Measurements from ENCODE around the gene PRRC1.

- TF ChIP-seq PURB (CRISPR knock-in tag; IDR thresholded peaks at IDR 0.05; ENCODE audit: low read depth) (no peak), POLR2G (IDR thresholded peaks at IDR 0.05; ENCODE audit: low read depth, low read length) (no peak), RBM39 (optimal IDR thresholded peaks at IDR 0.05; ENCODE audit: low read depth, low read length) (no peak), ZNF3 (CRISPR knock-in tag; IDR thresholded peaks at IDR 0.05) (no peak), PTBP1 (IDR thresholded peaks at IDR 0.05; ENCODE audit: low read depth, low read length) (no peak), SMAD1 (IDR thresholded peaks at IDR 0.05; ENCODE audit: low read depth, low read length, partially characterized antibody) (no peak), ZNF592 (IDR thresholded peaks at IDR 0.05) (no peak), RBM22 (IDR thresholded peaks at IDR 0.05; ENCODE audit: low read depth, low read length, poor library complexity, severe bottlenecking) (no peak)
These were observed 57.6 kb downstream of the PRRC1 start for GRCh38 chr5:127574852-127575679.

Measured in K562 (cell line).